OCI-LY1 (cell line): ENCODE data around the gene LCNL1.

Source experiments
- H2AFZ ChIP-seq: fragments of 200-600 bp; sonication (generic), shearing (Covaris generic); 2 replicates; pipeline ENCODE4 v1.6.0; 2014; ENCODE audit warnings: antibody characterized with exemption, mild to moderate bottlenecking, low read length
- H3F3A ChIP-seq: fragments of 200-600 bp; sonication (generic), shearing (Covaris generic); 2 replicates; pipeline ENCODE4 v1.6.0; 2014; ENCODE audit warnings: mild to moderate bottlenecking, antibody characterized with exemption, low read length, moderate library complexity; ENCODE audit not compliant: insufficient read depth
- H3K27ac ChIP-seq: fragments of 200-600 bp; sonication (generic); 2 replicates; pipeline ENCODE4 v1.5.1; 2014; ENCODE audit warnings: low read length, mixed run types, mild to moderate bottlenecking, low read depth; ENCODE audit not compliant: poor library complexity, severe bottlenecking
- H3K27me3 ChIP-seq: fragments of 200-600 bp; sonication (generic); 2 replicates; pipeline ENCODE4 v1.6.0; 2014; ENCODE audit warnings: antibody characterized with exemption, mild to moderate bottlenecking, low read length, moderate library complexity; ENCODE audit not compliant: insufficient read depth
- H3K36me3 ChIP-seq: fragments of 200-600 bp; sonication (generic); 2 replicates; pipeline ENCODE4 v1.6.1; 2014; ENCODE audit warnings: mild to moderate bottlenecking, antibody characterized with exemption, low read length, moderate library complexity, mixed read lengths; ENCODE audit not compliant: insufficient read depth
- H3K4me1 ChIP-seq: fragments of 200-600 bp; sonication (generic); 2 replicates; pipeline ENCODE4 v1.5.1; 2014; ENCODE audit warnings: mild to moderate bottlenecking, low read length, moderate library complexity; ENCODE audit not compliant: insufficient read depth, severe bottlenecking
- H3K4me2 ChIP-seq: fragments of 200-600 bp; sonication (generic), shearing (Covaris generic); 2 replicates; pipeline ENCODE4 v1.6.1; 2014; ENCODE audit warnings: low read length
- H3K4me3 ChIP-seq: fragments of 200-600 bp; sonication (generic); 2 replicates; pipeline ENCODE4 v1.5.1; 2014; ENCODE audit warnings: low read length, low read depth, mild to moderate bottlenecking, mixed read lengths; ENCODE audit not compliant: poor library complexity, severe bottlenecking
- H3K79me2 ChIP-seq: fragments of 200-600 bp; shearing (Covaris generic); 2 replicates; pipeline ENCODE4 v1.6.1; 2016; ENCODE audit warnings: mixed run types, low read length, mixed read lengths; ENCODE audit not compliant: insufficient read depth
- H3K9ac ChIP-seq: fragments of 200-600 bp; sonication (generic), shearing (Covaris generic); 2 replicates; pipeline ENCODE4 v1.6.1; 2014; ENCODE audit warnings: mild to moderate bottlenecking, low read length, mixed read lengths
- H3K9me2 ChIP-seq: fragments of 200-600 bp; sonication (generic), shearing (Covaris generic); 2 replicates; pipeline ENCODE4 v1.6.1; 2014; ENCODE audit warnings: low read depth, mild to moderate bottlenecking, low read length, mixed read lengths
- H3K9me3 ChIP-seq: fragments of 200-600 bp; shearing (Covaris generic); 2 replicates; pipeline ENCODE4 v1.6.1; 2014; ENCODE audit warnings: low read length, mixed read lengths
- H4K20me1 ChIP-seq: fragments of 200-600 bp; sonication (generic), shearing (Covaris generic); 2 replicates; pipeline ENCODE4 v1.6.0; 2016; ENCODE audit warnings: mild to moderate bottlenecking, low read length; ENCODE audit not compliant: insufficient read depth
- CTCF ChIP-seq: fragments of 200-600 bp; sonication (generic), shearing (Covaris generic); IDR thresholded peaks from 2 replicates; pipeline ENCODE4 v1.5.1; 2017; ENCODE audit warnings: mild to moderate bottlenecking, antibody characterized with exemption, low read length, moderate library complexity, mixed read lengths
- EZH2 ChIP-seq: fragments of 200-600 bp; sonication (generic), shearing (Covaris generic); IDR thresholded peaks from 2 replicates; pipeline ENCODE4 v1.8.0; 2017; ENCODE audit warnings: borderline replicate concordance, mixed run types, mild to moderate bottlenecking, antibody characterized with exemption, low read length, moderate library complexity, mixed read lengths

Gene LCNL1

GRCh38 chr9:136983167-136983566 lies 374 bp downstream of the LCNL1 start:
- H3K4me3 ChIP-seq = no peak overlapping the region
- H4K20me1 ChIP-seq = no peaks in the 10 kb centered on the region
- H2AFZ ChIP-seq = no peak overlapping the region
- no peaks in the 10 kb centered on the region for H3K9me2 ChIP-seq
- H3K4me2 ChIP-seq = no peak overlapping the region
- H3K27ac ChIP-seq = no peak overlapping the region
- no peaks in the 10 kb centered on the region for H3K4me1 ChIP-seq
- no peaks in the 10 kb centered on the region for H3K79me2 ChIP-seq
- no peaks in the 10 kb centered on the region for H3K9me3 ChIP-seq
- H3K36me3 ChIP-seq = no peaks in the 10 kb centered on the region
- H3K27me3 ChIP-seq = peaks cover 13% of the 10 kb centered on the region
- H3K9ac ChIP-seq = no peak overlapping the region
- no peaks in the 10 kb centered on the region for H3F3A ChIP-seq
- TF ChIP-seq CTCF = no peak
- TF ChIP-seq EZH2 = no peak

GRCh38 chr9:136983656-136984314 lies 992 bp downstream of the LCNL1 start:
- H3K36me3 ChIP-seq = no peaks in the 10 kb centered on the region
- no peak overlapping the region for H2AFZ ChIP-seq
- H3F3A ChIP-seq = no peaks in the 10 kb centered on the region
- no peaks in the 10 kb centered on the region for H3K79me2 ChIP-seq
- H3K27ac ChIP-seq = no peak overlapping the region
- no peaks in the 10 kb centered on the region for H3K9me2 ChIP-seq
- peaks cover 18% of the 10 kb centered on the region for H3K27me3 ChIP-seq
- H4K20me1 ChIP-seq = no peaks in the 10 kb centered on the region
- no peaks in the 10 kb centered on the region for H3K4me1 ChIP-seq
- H3K9ac ChIP-seq = no peak overlapping the region
- H3K9me3 ChIP-seq = no peaks in the 10 kb centered on the region
- no peak overlapping the region for H3K4me3 ChIP-seq
- no peak overlapping the region for H3K4me2 ChIP-seq
- no peak for TF ChIP-seq CTCF
- no peak for TF ChIP-seq EZH2

GRCh38 chr9:136984464-136985026 lies 1.8 kb downstream of the LCNL1 start:
- Histone ChIP-seq H3K27me3 (peaks cover 21% of the 10 kb centered on the region), H3K4me2 (no peak overlapping the region), H3F3A (no peaks in the 10 kb centered on the region), H3K27ac (no peak overlapping the region), H3K9ac (no peak overlapping the region), H2AFZ (no peak overlapping the region), H3K9me2 (no peaks in the 10 kb centered on the region), H3K4me1 (no peaks in the 10 kb centered on the region), H3K79me2 (no peaks in the 10 kb centered on the region), H4K20me1 (no peaks in the 10 kb centered on the region), H3K4me3 (no peak overlapping the region), H3K36me3 (no peaks in the 10 kb centered on the region), H3K9me3 (no peaks in the 10 kb centered on the region)
- TF ChIP-seq CTCF = no peak
- TF ChIP-seq EZH2 = no peak
